ENCODE results near the gene FAM174B. TPM values are rescaled to one million over a fixed set of nuclear protein-coding genes. Genes with fewer than 3 reads are reported as not detected.

FAM174B gene
- total RNA-seq, 1 donor from 2014 or later = 62.6 TPM

- no peak for DNase-seq (ENCODE audit: low read depth in 2 of 2)
Observed at GRCh38 chr15:92602267-92602593, 53.3 kb downstream of the FAM174B start.

- no peak for DNase-seq (ENCODE audit: low read depth in 2 of 2)
Observed at GRCh38 chr15:92601592-92602266, 53.8 kb downstream of the FAM174B start.

GRCh38 chr15:92600856-92601255 lies 54.7 kb downstream of the FAM174B start:
- no peak for DNase-seq (ENCODE audit: low read depth in 2 of 2)

- DNase-seq (ENCODE audit: low read depth in 2 of 2) = no peak
Observed at GRCh38 chr15:92599394-92599970, 56.1 kb downstream of the FAM174B start.

- no peak for DNase-seq (ENCODE audit: low read depth in 2 of 2)
Observed at GRCh38 chr15:92597548-92597947, 58.0 kb downstream of the FAM174B start.

- no peak for DNase-seq (ENCODE audit: low read depth in 2 of 2)
Observed at GRCh38 chr15:92596623-92597022, 59.0 kb downstream of the FAM174B start.

- DNase-seq (ENCODE audit: low read depth in 2 of 2) = peak; percentile 23
Observed at GRCh38 chr15:92595506-92596381, 59.8 kb downstream of the FAM174B start.

- no peak for DNase-seq (ENCODE audit: low read depth in 2 of 2)
Observed at GRCh38 chr15:92591275-92591674, 64.3 kb downstream of the FAM174B start.

- no peak for DNase-seq (ENCODE audit: low read depth in 2 of 2)
Observed at GRCh38 chr15:92586966-92587365, 68.6 kb downstream of the FAM174B start.

- DNase-seq (ENCODE audit: low read depth in 2 of 2) = no peak
Observed at GRCh38 chr15:92586383-92586942, 69.1 kb downstream of the FAM174B start.

- DNase-seq (ENCODE audit: low read depth in 2 of 2) = no peak
Observed at GRCh38 chr15:92584105-92584504, 71.5 kb downstream of the FAM174B start.

- DNase-seq (ENCODE audit: low read depth in 2 of 2) = no peak
Observed at GRCh38 chr15:92583096-92584034, 72.2 kb downstream of the FAM174B start.

GRCh38 chr15:92582206-92582605 lies 73.4 kb downstream of the FAM174B start:
- DNase-seq (ENCODE audit: low read depth in 2 of 2) = no peak

GRCh38 chr15:92580933-92581445 lies 74.6 kb downstream of the FAM174B start:
- DNase-seq (ENCODE audit: low read depth in 2 of 2) = no peak

- no peak for DNase-seq (ENCODE audit: low read depth in 2 of 2)
Observed at GRCh38 chr15:92580521-92580920, 75.1 kb downstream of the FAM174B start.

GRCh38 chr15:92579931-92580470 lies 75.6 kb downstream of the FAM174B start:
- DNase-seq (ENCODE audit: low read depth in 2 of 2) = no peak

- no peak for DNase-seq (ENCODE audit: low read depth in 2 of 2)
Observed at GRCh38 chr15:92579486-92579885, 76.1 kb downstream of the FAM174B start.

GRCh38 chr15:92578096-92578835 lies 77.3 kb downstream of the FAM174B start:
- no peak for DNase-seq (ENCODE audit: low read depth in 2 of 2)

- no peak for DNase-seq (ENCODE audit: low read depth in 2 of 2)
Observed at GRCh38 chr15:92576597-92577200, 78.9 kb downstream of the FAM174B start.

Data from dermis microvascular lymphatic vessel endothelial cell (primary cell).